ENCODE data around the gene TTN. TPM values are rescaled to one million over a fixed set of nuclear protein-coding genes. Genes with fewer than 3 reads are reported as not detected.
A peak's percentile ranks its signal among the peaks of the same experiment; 100 is the strongest.

TTN gene
- total and polyA plus RNA-seq, 4 donors, result 0.53 to 47.4 (median 19.7) TPM

DNA sequence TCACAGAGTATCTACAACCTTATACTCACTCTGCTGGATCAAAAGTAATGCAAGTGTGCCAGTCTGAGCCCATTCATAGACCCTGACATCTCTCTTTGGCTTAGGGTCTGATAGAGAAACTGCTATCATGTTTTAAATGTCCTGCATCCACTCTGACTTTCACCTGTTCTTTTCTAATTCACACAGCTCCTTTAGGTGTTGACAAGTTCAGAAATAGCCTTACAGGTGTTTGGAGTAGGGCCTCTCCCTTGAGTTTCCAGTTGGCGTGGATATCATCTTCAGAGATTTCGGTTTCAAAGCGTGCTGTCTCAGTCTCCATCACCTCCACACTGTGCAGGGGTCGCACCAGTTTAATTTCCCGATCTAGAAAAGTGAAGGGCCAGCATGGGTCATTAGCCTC, 176.6 kb downstream of the TTN start:
- ATAC-seq (ENCODE audit: insufficient read depth, low FRiP score) (no peak), DNase-seq (no peak)
- Histone ChIP-seq H3K36me3 (ENCODE audit: control insufficient read depth in 4 of 4, insufficient read depth in 4 of 4, low read length in 4 of 4) (peaks cover 0 to 27% (median 0%) of the 10 kb centered on the region in 4 donors), H3K4me1 (ENCODE audit: control insufficient read depth in 5 of 5, insufficient read depth in 5 of 5, low read length in 5 of 5) (peaks cover 0 to 2% (median 0%) of the 10 kb centered on the region in 5 donors), H3K9ac (ENCODE audit: insufficient read depth in 1 of 2, low read length in 2 of 2) (no peak overlapping the region), H3K27me3 (ENCODE audit: control insufficient read depth in 3 of 3, insufficient read depth in 3 of 3, low read length in 2 of 3) (no peaks in the 10 kb centered on the region), H3K4me3 (no peak overlapping the region), H3K27ac (ENCODE audit: low read depth in 1 of 2, low read length in 1 of 2) (peak overlapping the region in 1 of 2 donors; percentile 35), H3K9me3 (ENCODE audit: control insufficient read depth in 4 of 4, insufficient read depth in 3 of 4, low read length in 3 of 4) (no peaks in the 10 kb centered on the region)
- TF ChIP-seq, protein P1, sequence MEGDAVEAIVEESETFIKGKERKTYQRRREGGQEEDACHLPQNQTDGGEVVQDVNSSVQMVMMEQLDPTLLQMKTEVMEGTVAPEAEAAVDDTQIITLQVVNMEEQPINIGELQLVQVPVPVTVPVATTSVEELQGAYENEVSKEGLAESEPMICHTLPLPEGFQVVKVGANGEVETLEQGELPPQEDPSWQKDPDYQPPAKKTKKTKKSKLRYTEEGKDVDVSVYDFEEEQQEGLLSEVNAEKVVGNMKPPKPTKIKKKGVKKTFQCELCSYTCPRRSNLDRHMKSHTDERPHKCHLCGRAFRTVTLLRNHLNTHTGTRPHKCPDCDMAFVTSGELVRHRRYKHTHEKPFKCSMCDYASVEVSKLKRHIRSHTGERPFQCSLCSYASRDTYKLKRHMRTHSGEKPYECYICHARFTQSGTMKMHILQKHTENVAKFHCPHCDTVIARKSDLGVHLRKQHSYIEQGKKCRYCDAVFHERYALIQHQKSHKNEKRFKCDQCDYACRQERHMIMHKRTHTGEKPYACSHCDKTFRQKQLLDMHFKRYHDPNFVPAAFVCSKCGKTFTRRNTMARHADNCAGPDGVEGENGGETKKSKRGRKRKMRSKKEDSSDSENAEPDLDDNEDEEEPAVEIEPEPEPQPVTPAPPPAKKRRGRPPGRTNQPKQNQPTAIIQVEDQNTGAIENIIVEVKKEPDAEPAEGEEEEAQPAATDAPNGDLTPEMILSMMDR (IDR thresholded peaks at IDR 0.05; ENCODE audit: control extremely low read depth, extremely low read depth), result no peak
- WGBS, 2 donors, result 97% methylated on average over 5 of the region's 5 CpGs

GRCh38 chr2:178629463-178629862, 177.8 kb downstream of the TTN start:
- no peak overlapping the region for H3K4me3 ChIP-seq
- no peak overlapping the region for H3K9ac ChIP-seq (ENCODE audit: insufficient read depth in 1 of 2, low read length in 2 of 2)
- no peaks in the 10 kb centered on the region for H3K9me3 ChIP-seq (ENCODE audit: control insufficient read depth in 4 of 4, insufficient read depth in 3 of 4, low read length in 3 of 4)
- 91 to 92% methylated on average over 11 of the region's 11 CpGs for WGBS, 2 donors
- H3K36me3 ChIP-seq (ENCODE audit: control insufficient read depth in 4 of 4, insufficient read depth in 4 of 4, low read length in 4 of 4), result peaks cover 0 to 23% (median 0%) of the 10 kb centered on the region in 4 donors
- H3K27ac ChIP-seq (ENCODE audit: low read depth in 1 of 2, low read length in 1 of 2), result peak overlapping the region in 1 of 2 donors; percentile 33
- no peaks in the 10 kb centered on the region for H3K27me3 ChIP-seq (ENCODE audit: control insufficient read depth in 3 of 3, insufficient read depth in 3 of 3, low read length in 2 of 3)
- DNase-seq (no peak), ATAC-seq (ENCODE audit: insufficient read depth, low FRiP score) (no peak)
- H3K4me1 ChIP-seq (ENCODE audit: control insufficient read depth in 5 of 5, insufficient read depth in 5 of 5, low read length in 5 of 5), result peaks cover 0 to 2% (median 0%) of the 10 kb centered on the region in 5 donors
- TF ChIP-seq, protein P1 (IDR thresholded peaks at IDR 0.05; ENCODE audit: control extremely low read depth, extremely low read depth), result no peak

DNA sequence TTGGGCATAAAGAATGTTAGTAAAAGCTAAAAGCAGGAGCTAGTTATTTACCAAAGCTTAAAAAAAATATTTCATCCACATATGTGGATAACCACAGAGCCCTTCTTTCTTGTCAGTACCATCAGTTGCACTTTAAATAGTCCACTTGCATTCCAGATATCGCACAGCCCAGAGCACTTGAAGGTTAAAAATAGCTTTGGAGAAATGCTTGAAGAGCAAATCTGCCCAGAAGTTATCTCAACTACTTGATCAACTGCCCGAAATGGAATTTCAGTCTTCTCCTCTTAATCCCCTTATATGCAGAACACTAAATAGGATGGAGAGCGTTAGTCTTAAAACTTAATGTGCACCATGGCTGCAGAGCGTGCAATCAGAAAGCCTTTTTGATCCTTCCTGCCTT, 178.6 kb downstream of the TTN start:
- ATAC-seq (ENCODE audit: insufficient read depth, low FRiP score), result no peak
- Histone ChIP-seq H3K4me3 (no peak overlapping the region), H3K9ac (ENCODE audit: insufficient read depth in 1 of 2, low read length in 2 of 2) (no peak overlapping the region), H3K27me3 (ENCODE audit: control insufficient read depth in 3 of 3, insufficient read depth in 3 of 3, low read length in 2 of 3) (no peaks in the 10 kb centered on the region), H3K36me3 (ENCODE audit: control insufficient read depth in 4 of 4, insufficient read depth in 4 of 4, low read length in 4 of 4) (peaks cover 0 to 20% (median 0%) of the 10 kb centered on the region in 4 donors), H3K4me1 (ENCODE audit: control insufficient read depth in 5 of 5, insufficient read depth in 5 of 5, low read length in 5 of 5) (peaks cover 0 to 2% (median 0%) of the 10 kb centered on the region in 5 donors), H3K9me3 (ENCODE audit: control insufficient read depth in 4 of 4, insufficient read depth in 3 of 4, low read length in 3 of 4) (no peaks in the 10 kb centered on the region), H3K27ac (ENCODE audit: low read depth in 1 of 2, low read length in 1 of 2) (peak overlapping the region in 1 of 2 donors; percentile 10)
- peak in 1 of 3 donors; percentile 2 for DNase-seq
- 68 to 79% methylated on average over 4 of the region's 4 CpGs for WGBS, 2 donors
- TF ChIP-seq, protein P1 (IDR thresholded peaks at IDR 0.05; ENCODE audit: control extremely low read depth, extremely low read depth), result no peak

GRCh38 chr2:178627401-178627800, 179.8 kb downstream of the TTN start:
- ATAC-seq (ENCODE audit: insufficient read depth, low FRiP score) (no peak), DNase-seq (no peak)
- Histone ChIP-seq H3K36me3 (ENCODE audit: control insufficient read depth in 4 of 4, insufficient read depth in 4 of 4, low read length in 4 of 4) (peaks cover 0 to 13% (median 0%) of the 10 kb centered on the region in 4 donors), H3K9me3 (ENCODE audit: control insufficient read depth in 4 of 4, insufficient read depth in 3 of 4, low read length in 3 of 4) (no peaks in the 10 kb centered on the region), H3K9ac (ENCODE audit: insufficient read depth in 1 of 2, low read length in 2 of 2) (no peak overlapping the region), H3K27me3 (ENCODE audit: control insufficient read depth in 3 of 3, insufficient read depth in 3 of 3, low read length in 2 of 3) (no peaks in the 10 kb centered on the region), H3K4me3 (no peak overlapping the region), H3K27ac (ENCODE audit: low read depth in 1 of 2, low read length in 1 of 2) (no peak overlapping the region), H3K4me1 (ENCODE audit: control insufficient read depth in 5 of 5, insufficient read depth in 5 of 5, low read length in 5 of 5) (peaks cover 0 to 4% (median 0%) of the 10 kb centered on the region in 5 donors)
- TF ChIP-seq, protein P1 (IDR thresholded peaks at IDR 0.05; ENCODE audit: control extremely low read depth, extremely low read depth), result no peak
- 88 to 91% methylated on average over 1 of the region's 1 CpG for WGBS, 2 donors
